Cardiac fibroblast (primary cell): ENCODE measurements around the gene ATP2C2.

Experiments used
- DNase-seq, 2 donors: peaks; one replicate each; pipeline versions ENCODE4 v3.0.0 to v3.0.0-alpha.2; 2010; ENCODE audit warnings: low read depth in 2 of 2
- H3K4me3 ChIP-seq, 2 donors: replicated peaks in 1 of 2; 1 replicate in 1 of 2; 2 replicates in 1 of 2; pipeline ENCODE4 v1.5.1; 2011; ENCODE audit warnings: low read depth in 2 of 2, low read length in 2 of 2, mild to moderate bottlenecking in 2 of 2, moderate library complexity in 1 of 2
- CTCF ChIP-seq: IDR thresholded peaks from one replicate; pipeline ENCODE4 v1.5.1; 2011; ENCODE audit warnings: low read depth, mild to moderate bottlenecking, low read length, inconsistent platforms

Gene ATP2C2

GRCh38 chr16:84461029-84461412, 92.7 kb downstream of the ATP2C2 start:
- H3K4me3 ChIP-seq: no peak overlapping the region
- TF ChIP-seq CTCF: no peak
- no peak for DNase-seq

- no peak for DNase-seq
- TF ChIP-seq CTCF: no peak
- no peak overlapping the region for H3K4me3 ChIP-seq
Measured at GRCh38 chr16:84461413-84462295, 93.3 kb downstream of the ATP2C2 start.

- no peak overlapping the region for H3K4me3 ChIP-seq
- DNase-seq: no peak
- TF ChIP-seq CTCF: no peak
Measured at GRCh38 chr16:84462296-84463210, 94.2 kb downstream of the ATP2C2 start.

- TF ChIP-seq CTCF: no peak
- no peak overlapping the region for H3K4me3 ChIP-seq
- no peak for DNase-seq
Measured at GRCh38 chr16:84463221-84463620, 94.9 kb downstream of the ATP2C2 start.

- TF ChIP-seq CTCF: no peak
- no peak for DNase-seq
- H3K4me3 ChIP-seq: no peak overlapping the region
Measured at GRCh38 chr16:84464116-84464515, 95.8 kb downstream of the ATP2C2 start.

- DNase-seq: no peak
- no peak for TF ChIP-seq CTCF
- no peak overlapping the region for H3K4me3 ChIP-seq
Measured at GRCh38 chr16:84465154-84465553, 96.8 kb downstream of the ATP2C2 start.
